Hepatocyte (in vitro differentiated cells): ENCODE measurements around the gene C1QTNF9B. TPM values are rescaled to one million over a fixed set of nuclear protein-coding genes. Genes with fewer than 3 reads are reported as not detected.

Source experiments
- DNase-seq: peaks from one replicate; pipeline ENCODE4 v3.0.0-alpha.2; 2016; ENCODE audit warnings: low spot score
- H2AFZ ChIP-seq: fragments of 200-600 bp; sonication (generic); 2 replicates; pipeline ENCODE4 v1.6.0; 2016; ENCODE audit warnings: antibody characterized with exemption, mild to moderate bottlenecking
- H3K27ac ChIP-seq: fragments of 200-600 bp; sonication (generic); 2 replicates; pipeline ENCODE4 v1.5.1; 2016; ENCODE audit warnings: mild to moderate bottlenecking
- H3K27me3 ChIP-seq: fragments of 200-600 bp; sonication (generic); 2 replicates; pipeline ENCODE4 v1.6.1; 2016
- H3K36me3 ChIP-seq: fragments of 200-600 bp; sonication (generic); replicated peaks from 2 replicates; pipeline ENCODE4 v1.5.1; 2016; ENCODE audit warnings: low read depth; ENCODE audit not compliant: insufficient read depth
- H3K4me1 ChIP-seq: fragments of 200-600 bp; sonication (generic); 2 replicates; pipeline ENCODE4 v1.5.1; 2016; ENCODE audit warnings: mild to moderate bottlenecking, moderate library complexity; ENCODE audit not compliant: insufficient read depth
- H3K4me2 ChIP-seq: fragments of 200-600 bp; sonication (generic); 2 replicates; pipeline ENCODE4 v1.6.0; 2016
- H3K4me3 ChIP-seq: fragments of 200-600 bp; sonication (generic); 2 replicates; pipeline ENCODE4 v1.5.1; 2016; ENCODE audit warnings: mild to moderate bottlenecking
- H3K79me2 ChIP-seq: fragments of 200-600 bp; sonication (generic); 2 replicates; pipeline ENCODE4 v1.6.0; 2017; ENCODE audit warnings: mild to moderate bottlenecking
- H3K9me2 ChIP-seq: fragments of 200-600 bp; sonication (generic); replicated peaks from 2 replicates; pipeline ENCODE4 v1.6.0; 2017; ENCODE audit warnings: mild to moderate bottlenecking; ENCODE audit not compliant: insufficient read depth
- H3K9me3 ChIP-seq: fragments of 200-600 bp; sonication (generic); 2 replicates; pipeline ENCODE4 v1.5.1; 2016; ENCODE audit warnings: low read depth, mild to moderate bottlenecking
- H4K20me1 ChIP-seq: fragments of 200-600 bp; sonication (generic); 2 replicates; pipeline ENCODE4 v1.6.0; 2016; ENCODE audit warnings: mild to moderate bottlenecking; ENCODE audit not compliant: insufficient read depth, poor library complexity, severe bottlenecking
- CTCF ChIP-seq: fragments of 200-600 bp; sonication (generic); IDR thresholded peaks from 2 replicates; pipeline ENCODE4 v1.5.1; 2016; ENCODE audit warnings: antibody characterized with exemption, mild to moderate bottlenecking; ENCODE audit not compliant: poor library complexity
- EZH2 ChIP-seq: fragments of 200-600 bp; sonication (generic); IDR thresholded peaks from 2 replicates; pipeline ENCODE4 v1.6.1; 2016; ENCODE audit warnings: antibody characterized with exemption, mild to moderate bottlenecking, borderline replicate concordance
- EZH2phosphoT487 ChIP-seq: fragments of 200-600 bp; sonication (generic); IDR thresholded peaks from one replicate; pipeline ENCODE4 v1.6.1; 2018; ENCODE audit warnings: antibody characterized with exemption, mild to moderate bottlenecking, low read depth, moderate library complexity; ENCODE audit not compliant: unreplicated experiment, severe bottlenecking
- WGBS: methylation state at CpG from one replicate; pipeline ENCODE4 v1.1.6; 2016; ENCODE audit warnings: low lambda C conversion rate; ENCODE audit errors: missing lambda C conversion rate; 5-methylcytosine and 5-hydroxymethylcytosine counted together
- polyA plus RNA-seq: library from polyadenylated mRNA; unstranded; fragments of >200 nt; fragmentation: Nextera tagmentation; extraction: Ambion mirVana; gene quantifications from 2 replicates; pipeline ENCODE4 v1.2.1, GENCODE V29; 2016
- total RNA-seq: library from RNA; depleted of rRNA; stranded (reverse); fragments of >200 nt; gene quantifications from 2 replicates; pipeline ENCODE4 v1.2.3, GENCODE V29; 2014

The C1QTNF9B gene
- total and polyA plus RNA-seq, 2 experiments from 2014 or later, result 0.29 TPM; not detected in 1

- Histone ChIP-seq H3K9me3 (no peaks in the 10 kb centered on the region), H4K20me1 (no peaks in the 10 kb centered on the region), H2AFZ (peak overlapping the region; percentile 21), H3K36me3 (no peaks in the 10 kb centered on the region), H3K4me2 (peak overlapping the region; percentile 81), H3K27me3 (peaks cover 33% of the 10 kb centered on the region), H3K27ac (no peak overlapping the region), H3K79me2 (no peaks in the 10 kb centered on the region), H3K4me3 (no peak overlapping the region), H3K9me2 (no peaks in the 10 kb centered on the region), H3K4me1 (no peaks in the 10 kb centered on the region)
- peak; percentile 6 for DNase-seq
- TF ChIP-seq EZH2, result peak; percentile 34
- no peak for TF ChIP-seq CTCF
- TF ChIP-seq EZH2phosphoT487, result no peak
- 42% methylated on average over 41 of the region's 67 CpGs for WGBS
Observed at GRCh38 chr13:23902975-23903905, 5.9 kb upstream of the C1QTNF9B start.

GRCh38 chr13:23901365-23901764 is 4.1 kb upstream of the C1QTNF9B start:
- TF ChIP-seq EZH2phosphoT487, result no peak
- TF ChIP-seq CTCF, result no peak
- TF ChIP-seq EZH2, result no peak
- H2AFZ ChIP-seq, result no peak overlapping the region
- no peak overlapping the region for H3K4me2 ChIP-seq
- peaks cover 33% of the 10 kb centered on the region for H3K27me3 ChIP-seq
- H4K20me1 ChIP-seq, result no peaks in the 10 kb centered on the region
- no peak for DNase-seq
- no peaks in the 10 kb centered on the region for H3K9me3 ChIP-seq
- H3K27ac ChIP-seq, result no peak overlapping the region
- no peak overlapping the region for H3K4me3 ChIP-seq
- H3K36me3 ChIP-seq, result no peaks in the 10 kb centered on the region
- no peaks in the 10 kb centered on the region for H3K9me2 ChIP-seq
- no peaks in the 10 kb centered on the region for H3K4me1 ChIP-seq
- WGBS, result 90% methylated on average over 4 of the region's 4 CpGs
- H3K79me2 ChIP-seq, result no peaks in the 10 kb centered on the region

- Histone ChIP-seq H3K79me2 (no peaks in the 10 kb centered on the region), H3K4me3 (no peak overlapping the region), H4K20me1 (no peaks in the 10 kb centered on the region), H3K9me3 (no peaks in the 10 kb centered on the region), H3K9me2 (no peaks in the 10 kb centered on the region), H2AFZ (no peak overlapping the region), H3K27ac (no peak overlapping the region), H3K4me1 (no peaks in the 10 kb centered on the region), H3K36me3 (no peaks in the 10 kb centered on the region), H3K27me3 (peaks cover 31% of the 10 kb centered on the region), H3K4me2 (no peak overlapping the region)
- 31% methylated on average over 4 of the region's 4 CpGs for WGBS
- DNase-seq, result peak; percentile 52
- no peak for TF ChIP-seq EZH2phosphoT487
- TF ChIP-seq CTCF, result peak; percentile 70
- no peak for TF ChIP-seq EZH2
Observed at GRCh38 chr13:23899555-23899954, 2.3 kb upstream of the C1QTNF9B start.
